GM19324 (cell line): ENCODE data around the gene DKK3.
"Not testable (repeated sequence)": the region's sequence is repeated elsewhere in the genome, so short reads cannot be mapped to it uniquely, and the experiment has no call there.

Source experiments
- ATAC-seq: cut with Tn5 transposase; IDR thresholded peaks from one replicate; pipeline ENCODE4 v1.9.1; 2021; ENCODE audit warnings: mild to moderate bottlenecking, moderate library complexity; ENCODE audit not compliant: unreplicated experiment, low FRiP score

The DKK3 gene

GRCh38 chr11:12007769-12008737 lies at the start of gene DKK3:
Gene DKK3 (minus strand): TSS chr11:12008626. CDS start chr11:12008582, 44 bp downstream.
- no peak for ATAC-seq

GRCh38 chr11:12057299-12057980 lies 49.0 kb upstream of the DKK3 start:
- ATAC-seq, result no peak

GRCh38 chr11:12056119-12056518 lies 47.7 kb upstream of the DKK3 start:
- ATAC-seq, result no peak

- ATAC-seq, result no peak
Observed at GRCh38 chr11:12053606-12054361, 45.4 kb upstream of the DKK3 start.

- ATAC-seq, result no peak
Observed at GRCh38 chr11:12052676-12053605, 44.5 kb upstream of the DKK3 start.

- no peak for ATAC-seq
Observed at GRCh38 chr11:12051287-12051662, 42.8 kb upstream of the DKK3 start.

GRCh38 chr11:12050470-12051286 lies 42.3 kb upstream of the DKK3 start:
- ATAC-seq, result no peak

GRCh38 chr11:12048936-12049790 lies 40.7 kb upstream of the DKK3 start:
- ATAC-seq, result no peak

GRCh38 chr11:12046636-12047236 lies 38.3 kb upstream of the DKK3 start:
- no peak for ATAC-seq

GRCh38 chr11:12045914-12046635 lies 37.6 kb upstream of the DKK3 start:
- no peak for ATAC-seq

- ATAC-seq, result no peak
Observed at GRCh38 chr11:12044799-12045198, 36.4 kb upstream of the DKK3 start.

- no peak for ATAC-seq
Observed at GRCh38 chr11:12043959-12044791, 35.7 kb upstream of the DKK3 start.

GRCh38 chr11:12043221-12043620 lies 34.8 kb upstream of the DKK3 start:
- no peak for ATAC-seq

GRCh38 chr11:12042215-12042676 lies 33.8 kb upstream of the DKK3 start:
- ATAC-seq, result no peak

GRCh38 chr11:12040719-12041118 lies 32.3 kb upstream of the DKK3 start:
- ATAC-seq, result not testable (repeated sequence)

- ATAC-seq, result no peak
Observed at GRCh38 chr11:12032968-12033367, 24.5 kb upstream of the DKK3 start.
